Stimulated activated naive CD8-positive, alpha-beta T cell treated with anti-CD3 and anti-CD28 coated beads, Interleukin-15, amount 100 ng/mL, for 72 hours (primary cell): Measurements from ENCODE around the gene CORO1C.
A peak's percentile ranks its signal among the peaks of the same experiment; 100 is the strongest.
"Not testable (repeated sequence)": the region's sequence is repeated elsewhere in the genome, so short reads cannot be mapped to it uniquely, and the experiment has no call there.

Experiments used
- ATAC-seq: fragments of 150-1000 bp; cut with Tn5 transposase; 2 replicates; pipeline ENCODE4 v1.10.0; 2021; ENCODE audit warnings: mild to moderate bottlenecking, moderate library complexity
- DNase-seq, 2 donors: peaks; one replicate each; pipeline ENCODE4 v3.0.0; 2021 to 2022
- H3K27ac Mint-ChIP-seq, 2 donors: one replicate each; pipeline ENCODE4 v1.8.0; 2022; ENCODE audit warnings: mild to moderate bottlenecking in 2 of 2, mixed read lengths in 2 of 2, moderate library complexity in 2 of 2
- H3K27me3 Mint-ChIP-seq: one replicate; pipeline ENCODE4 v1.8.0; 2022; ENCODE audit warnings: mixed read lengths
- H3K4me1 Mint-ChIP-seq: one replicate; pipeline ENCODE4 v1.8.0; 2022; ENCODE audit warnings: mild to moderate bottlenecking, mixed read lengths
- H3K4me3 Mint-ChIP-seq, 2 donors: one replicate each; pipeline ENCODE4 v1.8.0; 2022; ENCODE audit warnings: mild to moderate bottlenecking in 2 of 2, mixed read lengths in 2 of 2, moderate library complexity in 1 of 2
- H3K9me3 Mint-ChIP-seq, 2 donors: one replicate each; pipeline ENCODE4 v1.8.0; 2022; ENCODE audit warnings: mixed read lengths in 2 of 2

Gene CORO1C

GRCh38 chr12:108665608-108666202, 65.6 kb downstream of the CORO1C start:
- H3K4me1 Mint-ChIP-seq, result peaks cover 24% of the 10 kb centered on the region
- no peak overlapping the region for H3K27ac Mint-ChIP-seq
- no peak overlapping the region for H3K4me3 Mint-ChIP-seq

DNA sequence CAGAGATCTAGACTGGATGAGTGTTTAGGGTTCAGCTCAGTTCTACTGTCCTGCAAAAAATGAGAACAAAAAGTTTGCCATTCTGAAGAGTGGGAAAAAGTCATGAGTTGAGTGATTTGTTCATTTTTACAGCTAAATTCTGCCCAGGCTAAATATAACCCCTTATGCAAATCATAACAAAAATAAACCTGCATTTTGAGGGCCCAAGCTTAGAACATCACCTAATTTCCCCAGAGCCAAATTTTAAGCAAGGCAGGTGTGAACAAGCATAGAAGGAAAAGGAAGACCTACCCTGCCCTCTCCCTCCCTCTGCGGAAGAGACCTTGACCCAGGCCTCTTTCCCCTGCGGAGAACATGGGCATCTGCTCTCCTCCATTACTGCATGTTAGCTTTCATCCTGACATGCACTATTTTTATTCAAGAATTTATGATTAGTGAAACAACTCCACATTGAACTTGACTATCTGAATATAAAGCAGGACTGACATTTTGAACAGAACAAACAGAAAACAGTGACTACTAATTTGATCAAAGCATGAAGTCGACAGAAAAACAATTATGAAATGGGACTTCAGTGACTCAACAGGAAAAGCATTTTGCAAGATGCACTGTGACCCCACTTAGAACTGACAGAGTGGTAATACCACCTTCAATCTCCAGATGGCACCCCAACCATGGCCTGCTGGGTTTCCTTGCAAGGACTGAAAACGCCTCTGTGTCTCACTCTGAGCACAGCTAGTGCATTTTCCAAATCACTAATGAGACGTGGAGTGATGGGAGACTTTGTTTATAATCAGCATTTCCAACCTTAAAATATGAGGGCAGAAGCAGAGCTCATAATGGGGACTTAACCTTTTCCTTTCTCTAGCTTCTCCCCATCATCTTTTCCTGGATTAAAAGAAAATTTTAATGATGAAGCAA, 66.7 kb downstream of the CORO1C start:
- peak overlapping the region; percentile 33 to 55 for H3K4me3 Mint-ChIP-seq
- peaks cover 24% of the 10 kb centered on the region for H3K4me1 Mint-ChIP-seq
- peak; percentile 100 for ATAC-seq

More at GRCh38 chr12:108665608-108666202, 65.6 kb downstream of the CORO1C start:
- H3K27me3 Mint-ChIP-seq, result no peaks in the 10 kb centered on the region
- no peaks in the 10 kb centered on the region for H3K9me3 Mint-ChIP-seq
- ATAC-seq (no peak), DNase-seq (no peak)

DNA sequence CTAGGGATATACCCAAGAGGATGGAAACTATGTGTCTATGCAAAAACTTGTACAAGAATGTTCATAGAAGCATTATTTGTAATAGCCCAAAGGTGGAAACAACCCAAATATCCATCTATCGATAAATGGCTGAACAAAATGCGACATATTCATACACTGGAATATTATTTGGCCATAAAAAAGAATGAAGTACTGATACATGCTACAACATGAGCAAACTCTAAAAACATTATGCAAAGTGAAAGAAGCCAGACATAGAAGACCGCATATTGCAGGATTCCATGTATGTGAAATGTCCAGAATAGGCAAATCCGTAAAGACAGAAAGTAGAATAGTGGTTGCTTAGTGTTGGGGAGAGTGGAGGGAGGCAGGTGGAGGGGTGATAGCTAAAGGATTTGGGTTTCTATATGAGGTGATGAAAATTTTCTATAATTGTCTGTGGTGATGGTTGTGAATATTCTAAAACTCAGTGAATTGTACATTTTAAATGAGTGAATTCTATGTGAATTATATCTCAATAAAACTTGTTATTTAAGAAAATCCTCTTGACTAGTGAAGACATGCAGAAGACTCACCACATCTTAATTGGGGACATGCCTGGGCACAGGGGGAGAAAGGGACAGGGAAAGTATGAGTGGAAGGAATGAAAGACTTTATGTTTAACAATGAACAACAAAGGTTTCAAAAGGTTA, 67.8 kb downstream of the CORO1C start:
- Mint-ChIP-seq H3K4me1 (peaks cover 24% of the 10 kb centered on the region), H3K27ac (peak overlapping the region in 1 of 2 donors; percentile 75), H3K4me3 (no peak overlapping the region), H3K27me3 (no peaks in the 10 kb centered on the region), H3K9me3 (no peaks in the 10 kb centered on the region)
- no peak for DNase-seq
- no peak for ATAC-seq

More for the DNA sequence above, 66.7 kb downstream of the CORO1C start:
- peak; percentile 71 to 85 for DNase-seq
- peak overlapping the region; percentile 72 to 84 for H3K27ac Mint-ChIP-seq
- no peaks in the 10 kb centered on the region for H3K9me3 Mint-ChIP-seq
- no peaks in the 10 kb centered on the region for H3K27me3 Mint-ChIP-seq

- ATAC-seq, H3K4me3 Mint-ChIP-seq, H3K27me3 Mint-ChIP-seq, H3K9me3 Mint-ChIP-seq, H3K27ac Mint-ChIP-seq, DNase-seq, H3K4me1 Mint-ChIP-seq: not testable (repeated sequence)
These were observed 73.2 kb downstream of the CORO1C start for GRCh38 chr12:108658115-108658514.

DNA sequence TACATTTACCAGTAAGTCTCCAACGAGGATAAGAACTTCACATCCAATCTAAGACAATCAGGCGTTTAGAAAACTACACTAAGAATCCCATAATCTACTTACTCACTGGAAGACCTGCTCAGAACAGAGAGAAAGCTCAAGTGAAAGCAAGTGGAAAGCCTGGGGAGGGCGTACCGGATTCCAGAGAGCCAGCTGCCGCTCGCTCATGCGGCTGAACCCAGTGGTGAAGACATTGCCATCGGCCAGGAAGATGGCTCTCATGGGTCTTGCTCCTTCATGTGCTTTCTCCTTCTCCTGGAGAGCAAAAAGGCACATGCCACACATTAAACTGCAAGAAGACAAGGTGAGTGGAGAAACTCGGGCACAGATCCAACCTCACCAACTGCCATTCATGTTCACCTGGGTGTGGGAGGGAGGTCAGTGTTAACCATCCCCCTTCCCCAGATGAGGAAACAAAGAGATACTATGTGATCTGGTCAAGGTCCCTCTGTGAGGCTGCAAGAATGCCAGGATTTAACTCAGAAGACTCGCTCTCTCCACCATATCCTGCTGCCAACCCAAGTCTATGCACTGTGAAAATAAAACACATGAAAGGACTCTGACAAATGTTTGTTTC, 74.1 kb downstream of the CORO1C start:
- Mint-ChIP-seq H3K4me3 (no peak overlapping the region), H3K4me1 (no peaks in the 10 kb centered on the region), H3K27me3 (no peaks in the 10 kb centered on the region), H3K27ac (no peak overlapping the region), H3K9me3 (no peaks in the 10 kb centered on the region)
- ATAC-seq (no peak), DNase-seq (no peak)

- H3K9me3 Mint-ChIP-seq, ATAC-seq, H3K27me3 Mint-ChIP-seq, DNase-seq, H3K27ac Mint-ChIP-seq, H3K4me1 Mint-ChIP-seq, H3K4me3 Mint-ChIP-seq: not testable (repeated sequence)
These were observed 75.1 kb downstream of the CORO1C start for GRCh38 chr12:108656247-108656646.

- not testable (repeated sequence) for DNase-seq, ATAC-seq, H3K27ac Mint-ChIP-seq, H3K4me1 Mint-ChIP-seq, H3K4me3 Mint-ChIP-seq, H3K9me3 Mint-ChIP-seq, H3K27me3 Mint-ChIP-seq
These were observed 75.5 kb downstream of the CORO1C start for GRCh38 chr12:108655812-108656175.

GRCh38 chr12:108654622-108655021, 76.7 kb downstream of the CORO1C start:
- not testable (repeated sequence) for H3K4me3 Mint-ChIP-seq, DNase-seq, ATAC-seq, H3K4me1 Mint-ChIP-seq, H3K27ac Mint-ChIP-seq, H3K9me3 Mint-ChIP-seq, H3K27me3 Mint-ChIP-seq

GRCh38 chr12:108653922-108654321, 77.4 kb downstream of the CORO1C start:
- no peak for DNase-seq
- Mint-ChIP-seq H3K27ac (no peak overlapping the region), H3K9me3 (no peaks in the 10 kb centered on the region), H3K4me3 (no peak overlapping the region), H3K4me1 (peaks cover 9% of the 10 kb centered on the region), H3K27me3 (no peaks in the 10 kb centered on the region)
- no peak for ATAC-seq

GRCh38 chr12:108653082-108653516, 78.2 kb downstream of the CORO1C start:
- Mint-ChIP-seq H3K4me3 (no peak overlapping the region), H3K27ac (no peak overlapping the region), H3K4me1 (peaks cover 18% of the 10 kb centered on the region), H3K27me3 (no peaks in the 10 kb centered on the region), H3K9me3 (no peaks in the 10 kb centered on the region)
- DNase-seq, result no peak
- no peak for ATAC-seq

DNA sequence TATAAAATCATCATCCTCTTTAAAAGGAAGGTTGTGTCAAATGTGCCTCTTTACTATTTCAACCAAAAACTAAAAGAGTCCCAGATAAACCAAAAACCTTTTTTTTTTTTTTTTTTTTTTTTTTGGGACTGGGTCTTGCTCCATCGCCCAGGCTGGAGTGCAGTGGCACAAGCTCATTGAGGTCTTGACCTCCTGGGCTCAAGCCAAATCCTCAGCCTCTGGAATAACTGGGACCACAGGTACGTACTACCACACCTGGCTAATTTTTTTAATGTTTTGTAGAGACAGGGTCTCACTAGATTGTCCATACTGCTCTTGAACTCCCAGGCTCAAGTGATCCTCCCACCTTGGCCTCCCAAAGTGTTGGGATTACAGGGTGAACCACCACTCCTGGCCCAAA, 81.2 kb downstream of the CORO1C start:
- ATAC-seq (no peak), DNase-seq (no peak)
- Mint-ChIP-seq H3K4me3 (no peak overlapping the region), H3K4me1 (peaks cover 45% of the 10 kb centered on the region), H3K27ac (no peak overlapping the region), H3K27me3 (no peaks in the 10 kb centered on the region), H3K9me3 (no peaks in the 10 kb centered on the region)

DNA sequence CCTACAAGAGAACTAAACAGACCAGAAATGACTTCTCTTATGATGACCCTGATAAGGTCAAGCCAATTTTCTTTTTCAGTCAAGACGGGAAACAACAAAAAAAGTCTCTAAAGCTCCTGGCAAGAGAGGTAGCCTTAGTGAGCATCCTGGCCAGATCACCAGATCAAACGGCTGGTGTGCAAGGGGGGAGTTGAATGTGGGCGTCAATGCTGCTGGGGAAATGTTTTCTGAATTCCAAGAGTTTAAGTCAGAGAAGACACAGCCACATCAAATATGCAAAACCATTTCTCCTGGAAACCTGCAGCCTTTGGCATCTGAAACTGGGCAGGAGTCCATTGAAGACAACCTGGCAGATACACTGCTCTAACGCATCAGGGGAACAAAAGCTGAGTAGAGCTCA, 81.6 kb downstream of the CORO1C start:
- ATAC-seq (no peak), DNase-seq (no peak)
- H3K27ac Mint-ChIP-seq, result no peak overlapping the region

DNA sequence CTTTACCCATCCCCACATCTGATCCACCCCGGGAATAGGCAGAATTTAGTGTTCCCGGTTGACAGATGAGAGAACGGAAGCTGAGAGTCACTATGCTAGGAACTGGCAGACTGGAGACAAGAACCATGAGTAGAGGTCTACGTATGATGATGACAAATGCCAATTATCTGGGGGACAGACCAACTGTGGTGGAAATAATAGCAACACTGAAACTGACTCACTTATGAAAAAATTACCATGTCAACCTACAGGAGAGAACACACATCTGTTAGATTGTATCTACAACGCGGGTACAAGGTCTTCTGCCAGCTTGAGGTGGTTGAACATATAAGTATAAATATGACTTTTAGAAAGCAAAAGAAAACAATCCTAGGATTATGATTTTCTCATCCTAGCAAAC, 82.2 kb downstream of the CORO1C start:
- no peaks in the 10 kb centered on the region for H3K27me3 Mint-ChIP-seq
- ATAC-seq (peak; percentile 72), DNase-seq (no peak)
- H3K4me3 Mint-ChIP-seq, result no peak overlapping the region
- peaks cover 49% of the 10 kb centered on the region for H3K4me1 Mint-ChIP-seq
- no peaks in the 10 kb centered on the region for H3K9me3 Mint-ChIP-seq
- no peak overlapping the region for H3K27ac Mint-ChIP-seq

More for the DNA sequence above, 81.6 kb downstream of the CORO1C start:
- H3K9me3 Mint-ChIP-seq, result no peaks in the 10 kb centered on the region
- no peak overlapping the region for H3K4me3 Mint-ChIP-seq
- H3K4me1 Mint-ChIP-seq, result peaks cover 49% of the 10 kb centered on the region
- no peaks in the 10 kb centered on the region for H3K27me3 Mint-ChIP-seq

GRCh38 chr12:108648371-108648770, 82.9 kb downstream of the CORO1C start:
- no peak for ATAC-seq
- no peak for DNase-seq
- Mint-ChIP-seq H3K27me3 (no peaks in the 10 kb centered on the region), H3K9me3 (no peaks in the 10 kb centered on the region), H3K4me1 (peaks cover 54% of the 10 kb centered on the region), H3K4me3 (no peak overlapping the region), H3K27ac (no peak overlapping the region)

- H3K4me1 Mint-ChIP-seq, result peaks cover 54% of the 10 kb centered on the region
- DNase-seq (no peak), ATAC-seq (no peak)
- H3K9me3 Mint-ChIP-seq, result no peaks in the 10 kb centered on the region
- no peak overlapping the region for H3K4me3 Mint-ChIP-seq
- peak overlapping the region in 1 of 2 donors; percentile 49 for H3K27ac Mint-ChIP-seq
- no peaks in the 10 kb centered on the region for H3K27me3 Mint-ChIP-seq
These were observed 83.6 kb downstream of the CORO1C start for GRCh38 chr12:108647585-108648287.
